Liver (tissue), 9 donors: ENCODE measurements around the gene ARID3B. TPM values are rescaled to one million over a fixed set of nuclear protein-coding genes. Genes with fewer than 3 reads are reported as not detected.

Source experiments
- DNase-seq: peaks from one replicate; pipeline ENCODE4 v3.0.0-alpha.2; 2017; ENCODE audit warnings: low spot score
- H3K27ac ChIP-seq, 2 donors: one replicate each; pipeline ENCODE4 v1.7.0; 2013; ENCODE audit warnings: inconsistent platforms in 2 of 2, low read length in 2 of 2, control low read depth in 1 of 2, low read depth in 1 of 2, mild to moderate bottlenecking in 1 of 2
- H3K27me3 ChIP-seq, 4 donors: one replicate each; pipeline versions ENCODE4 v1.6.1 to v1.7.0; 2013; ENCODE audit warnings: low read length in 3 of 4, inconsistent platforms in 1 of 4, mild to moderate bottlenecking in 1 of 4, moderate library complexity in 1 of 4; ENCODE audit not compliant: control insufficient read depth in 4 of 4, insufficient read depth in 4 of 4
- H3K36me3 ChIP-seq, 4 donors: one replicate each; pipeline versions ENCODE4 v1.6.1 to v1.7.0; 2013; ENCODE audit warnings: low read length in 3 of 4, mild to moderate bottlenecking in 3 of 4, low read depth in 1 of 4, moderate library complexity in 1 of 4; ENCODE audit not compliant: control insufficient read depth in 4 of 4, insufficient read depth in 3 of 4
- H3K4me1 ChIP-seq, 4 donors: one replicate each; pipeline versions ENCODE4 v1.6.1 to v1.7.0; 2013; ENCODE audit warnings: low read length in 3 of 4, mild to moderate bottlenecking in 3 of 4, moderate library complexity in 1 of 4; ENCODE audit not compliant: control insufficient read depth in 4 of 4, insufficient read depth in 4 of 4
- H3K4me3 ChIP-seq, 3 donors: one replicate each; pipeline versions ENCODE4 v1.6.1 to v1.7.0; 2013; ENCODE audit warnings: low read length in 3 of 3, control low read depth in 1 of 3, low read depth in 1 of 3, mild to moderate bottlenecking in 1 of 3
- H3K9ac ChIP-seq, 2 donors: one replicate each; pipeline ENCODE4 v1.7.0; 2013; ENCODE audit warnings: low read length in 2 of 2, mild to moderate bottlenecking in 2 of 2, moderate library complexity in 2 of 2, control low read depth in 1 of 2, low read depth in 1 of 2
- H3K9me3 ChIP-seq, 4 donors: one replicate each; pipeline versions ENCODE4 v1.6.1 to v1.7.0; 2013; ENCODE audit warnings: low read length in 3 of 4; ENCODE audit not compliant: control insufficient read depth in 4 of 4
- ATF3 ChIP-seq: IDR thresholded peaks from 2 replicates; pipeline ENCODE4 v1.6.1; 2016; ENCODE audit warnings: antibody characterized with exemption
- CTCF ChIP-seq: fragments of 150-350 bp; IDR thresholded peaks from 2 replicates; pipeline ENCODE4 v1.5.1; 2017; ENCODE audit warnings: improper control_type of control experiment, low read depth, low read length; ENCODE audit not compliant: missing input control
- EGR1 ChIP-seq, 2 donors: IDR thresholded peaks; 2 replicates each; pipeline ENCODE4 v1.6.1; 2016 to 2018; ENCODE audit warnings: antibody characterized with exemption in 2 of 2, low read depth in 2 of 2
- FOXA1 ChIP-seq: IDR thresholded peaks from 2 replicates; pipeline ENCODE4 v1.6.1; 2016; ENCODE audit warnings: antibody characterized with exemption
- GABPA ChIP-seq, 2 donors: IDR thresholded peaks in 1 of 2; conservative IDR thresholded peaks in 1 of 2; 2 replicates each; pipeline ENCODE4 v1.6.1; 2016; ENCODE audit warnings: antibody characterized with exemption in 2 of 2, mild to moderate bottlenecking in 1 of 2, moderate library complexity in 1 of 2
- HNF4A ChIP-seq, 2 donors: conservative IDR thresholded peaks; 2 replicates each; pipeline ENCODE4 v1.6.1; 2016; ENCODE audit warnings: antibody characterized with exemption in 2 of 2, mild to moderate bottlenecking in 2 of 2
- JUND ChIP-seq, 2 donors: IDR thresholded peaks; 2 replicates each; pipeline ENCODE4 v1.6.1; 2016; ENCODE audit warnings: antibody characterized with exemption in 2 of 2
- MAX ChIP-seq: IDR thresholded peaks from 2 replicates; pipeline ENCODE4 v1.6.1; 2016; ENCODE audit warnings: antibody characterized with exemption
- NR2F2 ChIP-seq: IDR thresholded peaks from 2 replicates; pipeline ENCODE4 v1.6.1; 2016; ENCODE audit warnings: antibody characterized with exemption
- RAD21 ChIP-seq, 2 donors: IDR thresholded peaks; 2 replicates each; pipeline ENCODE4 v1.6.1; 2016; ENCODE audit warnings: antibody characterized with exemption in 2 of 2, mild to moderate bottlenecking in 2 of 2
- SP1 ChIP-seq: IDR thresholded peaks from 2 replicates; pipeline ENCODE4 v1.6.1; 2018; ENCODE audit warnings: antibody characterized with exemption, mild to moderate bottlenecking
- YY1 ChIP-seq: IDR thresholded peaks from 2 replicates; pipeline ENCODE4 v1.6.1; 2016; ENCODE audit warnings: antibody characterized with exemption, mild to moderate bottlenecking
- ZBTB33 ChIP-seq: IDR thresholded peaks from 2 replicates; pipeline ENCODE4 v1.6.1; 2016; ENCODE audit warnings: antibody characterized with exemption
- WGBS: extraction: QIAGEN DNeasy Blood & Tissue Kit; methylation state at CpG from one replicate; pipeline ENCODE4 v1.1.7; 2013; 5-methylcytosine and 5-hydroxymethylcytosine counted together
- polyA plus RNA-seq, 2 donors: library from polyadenylated mRNA; stranded (reverse) in 1 of 2; unstranded in 1 of 2; fragments of 200-250 nt in 1 of 2; fragments of >200 nt in 1 of 2; fragmentation: Nextera tagmentation in 1 of 2; extraction: Ambion mirVana in 1 of 2; gene quantifications; one replicate each; pipeline versions ENCODE4 v1.2.1 to v1.2.3, GENCODE V29; 2013 to 2015
- total RNA-seq, 2 donors: library from RNA; depleted of rRNA; stranded (reverse); fragments of >200 nt; gene quantifications; one replicate each; pipeline ENCODE4 v1.2.3, GENCODE V29; 2014
- donor health status: healthy.
- donor health status: healthy.
- donor health status: healthy.
- donor health status: healthy.
- donor health status: healthy.

Gene ARID3B
- total and polyA plus RNA-seq, 4 donors: 1.4 to 6.6 (median 2.7) TPM

- Histone ChIP-seq H3K9ac (no peak overlapping the region), H3K4me1 (peaks cover 2 to 15% (median 7%) of the 10 kb centered on the region in 4 donors), H3K27me3 (no peaks in the 10 kb centered on the region), H3K27ac (no peak overlapping the region), H3K4me3 (no peak overlapping the region), H3K9me3 (no peaks in the 10 kb centered on the region), H3K36me3 (peaks cover 15 to 74% (median 42%) of the 10 kb centered on the region in 4 donors)
- TF ChIP-seq CTCF (peak; percentile 3), SP1 (no peak), YY1 (no peak)
- 84% methylated on average over 2 of the region's 2 CpGs for WGBS
- no peak for DNase-seq
Measured at GRCh38 chr15:74633781-74634180, 92.8 kb downstream of the ARID3B start.

GRCh38 chr15:74635228-74635627 lies 94.2 kb downstream of the ARID3B start:
- Histone ChIP-seq H3K9ac (no peak overlapping the region), H3K4me3 (no peak overlapping the region), H3K9me3 (no peaks in the 10 kb centered on the region), H3K4me1 (peaks cover 2 to 15% (median 7%) of the 10 kb centered on the region in 4 donors), H3K27ac (no peak overlapping the region), H3K27me3 (no peaks in the 10 kb centered on the region), H3K36me3 (peaks cover 13 to 74% (median 43%) of the 10 kb centered on the region in 4 donors)
- WGBS: 29% methylated on average over 5 of the region's 5 CpGs
- TF ChIP-seq HNF4A (conservative IDR thresholded peaks at IDR 0.05): no peak
- TF ChIP-seq CTCF: peak; percentile 91
- TF ChIP-seq FOXA1: no peak
- no peak for TF ChIP-seq EGR1 (IDR thresholded peaks at IDR 0.05; ENCODE audit: low read depth in 2 of 2)
- TF ChIP-seq ATF3: no peak
- no peak for TF ChIP-seq NR2F2
- no peak for TF ChIP-seq GABPA (IDR thresholded peaks at IDR 0.05 in 1 of 2, conservative IDR thresholded peaks at IDR 0.05 in 1 of 2)
- TF ChIP-seq ZBTB33: no peak
- peak; percentile 97 to 99 for TF ChIP-seq RAD21 (IDR thresholded peaks at IDR 0.05)
- DNase-seq: peak; percentile 77

GRCh38 chr15:74636984-74637383 lies 96.0 kb downstream of the ARID3B start:
- DNase-seq: no peak
- WGBS: 39% methylated on average over 1 of the region's 1 CpG
- Histone ChIP-seq H3K27me3 (no peaks in the 10 kb centered on the region), H3K4me1 (peaks cover 0 to 1% (median 0%) of the 10 kb centered on the region in 4 donors), H3K27ac (no peak overlapping the region), H3K36me3 (peaks cover 13 to 69% (median 41%) of the 10 kb centered on the region in 4 donors), H3K4me3 (no peak overlapping the region), H3K9ac (no peak overlapping the region), H3K9me3 (no peaks in the 10 kb centered on the region)
- TF ChIP-seq CTCF (no peak), RAD21 (IDR thresholded peaks at IDR 0.05) (no peak), YY1 (no peak), MAX (no peak), ATF3 (no peak), JUND (IDR thresholded peaks at IDR 0.05) (no peak), NR2F2 (no peak), HNF4A (conservative IDR thresholded peaks at IDR 0.05) (no peak)
